Umbilical cord (tissue), 2 donors: ENCODE measurements around the gene DTWD2. TPM values are rescaled to one million over a fixed set of nuclear protein-coding genes. Genes with fewer than 3 reads are reported as not detected.
"Not testable (repeated sequence)": the region's sequence is repeated elsewhere in the genome, so short reads cannot be mapped to it uniquely, and the experiment has no call there.

Experiments used
- DNase-seq: peaks from one replicate; pipeline ENCODE4 v3.0.0-alpha.2; 2015; ENCODE audit warnings: low spot score
- total RNA-seq: library from RNA; depleted of rRNA; stranded (reverse); fragments of >200 nt; gene quantifications from one replicate; pipeline ENCODE4 v1.2.3, GENCODE V29; 2014; ENCODE audit warnings: low replicate concordance; ENCODE audit not compliant: insufficient read depth

The DTWD2 gene
- total RNA-seq, 1 donor from 2014 or later, result 28.4 TPM

DNA sequence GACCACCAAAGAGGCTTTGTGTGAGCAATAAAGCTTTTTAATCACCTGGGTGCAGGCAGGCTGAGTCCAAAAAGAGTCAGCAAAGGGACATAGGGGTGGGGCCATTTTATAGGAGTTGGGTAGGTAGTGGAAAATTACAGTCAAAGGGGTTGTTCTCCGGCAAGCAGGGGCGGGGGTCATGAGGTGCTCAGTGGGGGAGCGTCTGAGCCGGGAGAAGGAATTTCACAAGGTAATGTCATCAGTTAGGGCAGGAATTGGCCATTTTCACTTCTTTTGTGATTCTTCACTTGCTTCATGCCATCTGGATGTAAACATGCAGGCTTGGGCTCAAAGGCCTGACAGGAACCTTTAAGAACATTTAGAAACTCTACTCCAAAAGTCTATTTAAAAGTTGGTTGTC, 36.0 kb downstream of the DTWD2 start:
- not testable (repeated sequence) for DNase-seq

DNA sequence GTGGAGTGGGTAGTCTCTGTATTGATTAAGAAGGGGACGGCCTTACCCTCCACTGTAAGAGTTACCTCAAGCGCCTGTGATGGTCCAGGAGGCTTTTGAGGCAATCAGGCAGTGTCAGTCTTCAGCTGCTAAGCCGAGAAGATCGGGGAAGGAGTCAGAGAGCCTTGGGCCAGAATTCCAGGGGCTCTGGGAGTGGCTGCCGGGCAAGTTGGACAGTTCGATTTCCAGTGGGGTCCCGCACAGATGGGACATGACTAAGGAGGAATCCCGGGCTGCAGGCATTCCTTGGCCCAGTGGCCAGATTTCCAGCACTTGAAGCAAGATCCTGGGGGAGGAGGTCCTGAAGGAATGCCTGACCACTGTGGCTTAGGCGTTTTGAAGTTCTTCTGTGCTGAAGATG, 38.0 kb downstream of the DTWD2 start:
- DNase-seq, result not testable (repeated sequence)

DNA sequence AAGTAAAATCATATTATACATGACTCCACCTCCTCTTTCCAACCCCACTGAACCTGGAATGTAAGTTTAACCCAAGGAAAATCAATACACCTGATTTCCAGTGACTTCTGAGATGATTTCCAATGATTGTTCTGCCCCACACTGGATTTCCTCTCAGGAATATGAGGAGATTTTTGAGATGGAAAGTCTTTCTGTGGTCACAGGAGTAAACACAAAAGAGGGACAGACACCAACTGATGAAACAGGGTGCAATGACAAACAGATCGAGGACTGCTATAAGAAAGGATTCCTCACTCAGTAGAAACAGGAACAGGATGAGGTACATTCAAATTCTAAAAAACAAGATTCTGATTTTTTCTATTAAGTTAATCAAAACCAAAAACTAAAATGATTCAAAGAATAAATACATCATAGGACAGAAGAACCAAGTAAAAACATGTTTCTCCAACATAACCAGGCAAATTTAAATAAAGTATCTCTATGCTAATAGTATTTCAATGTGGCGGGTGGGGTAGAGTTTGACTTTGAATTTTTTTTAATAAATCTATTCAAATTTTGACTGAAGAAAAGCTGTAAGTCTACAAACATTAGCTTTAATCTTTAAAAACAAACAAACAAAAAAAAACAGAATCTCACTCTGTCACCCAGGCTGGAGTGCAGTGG, 42.1 kb downstream of the DTWD2 start:
- no peak for DNase-seq

DNA sequence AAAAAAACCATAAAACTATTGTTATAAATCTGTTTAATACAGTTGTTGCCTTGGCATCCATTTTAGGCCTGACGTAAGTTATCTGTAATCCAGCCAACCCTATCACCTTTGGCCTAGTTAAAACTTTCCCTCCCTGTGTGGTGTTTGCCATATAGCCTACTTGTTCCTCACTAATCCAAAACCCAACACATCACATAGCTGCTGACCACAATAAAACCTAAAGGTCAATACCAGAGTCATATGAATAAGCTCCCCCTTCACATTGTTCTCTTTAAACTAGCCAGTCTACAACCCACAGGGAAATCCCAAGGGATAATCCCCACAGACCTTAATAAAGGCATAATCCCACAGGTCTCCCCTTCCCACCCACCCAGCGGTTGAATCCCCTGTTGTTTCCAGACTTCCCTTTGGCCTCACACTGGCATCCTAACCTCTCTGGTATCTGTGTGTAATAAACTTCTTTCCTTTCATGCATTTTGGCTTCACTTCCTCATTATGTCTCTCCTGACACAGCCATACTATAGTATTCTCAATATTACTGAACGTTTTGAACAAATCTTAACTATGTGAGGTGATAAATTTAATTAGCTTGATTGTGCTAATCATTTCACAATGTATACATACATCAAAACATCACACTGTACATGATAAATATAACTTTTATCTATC, 50.8 kb downstream of the DTWD2 start:
- no peak for DNase-seq

DNA sequence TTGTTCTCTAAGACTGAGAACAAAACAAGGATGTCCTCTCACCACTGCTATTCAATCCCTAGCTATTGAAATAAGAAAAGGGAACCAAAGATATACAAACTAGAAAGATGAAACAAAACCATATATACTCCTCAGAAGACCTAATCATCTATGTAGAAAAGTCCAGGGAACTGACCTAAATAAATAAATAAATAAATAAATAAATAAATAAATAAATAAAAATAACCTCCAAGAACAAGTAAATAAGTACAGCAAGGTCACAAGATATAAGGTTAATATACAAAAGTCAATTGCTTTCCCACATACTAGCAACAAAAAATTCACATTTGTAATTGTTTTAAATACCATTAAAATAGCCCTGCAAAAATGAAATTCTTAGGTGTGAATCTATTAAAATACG, 54.6 kb downstream of the DTWD2 start:
- no peak for DNase-seq

DNA sequence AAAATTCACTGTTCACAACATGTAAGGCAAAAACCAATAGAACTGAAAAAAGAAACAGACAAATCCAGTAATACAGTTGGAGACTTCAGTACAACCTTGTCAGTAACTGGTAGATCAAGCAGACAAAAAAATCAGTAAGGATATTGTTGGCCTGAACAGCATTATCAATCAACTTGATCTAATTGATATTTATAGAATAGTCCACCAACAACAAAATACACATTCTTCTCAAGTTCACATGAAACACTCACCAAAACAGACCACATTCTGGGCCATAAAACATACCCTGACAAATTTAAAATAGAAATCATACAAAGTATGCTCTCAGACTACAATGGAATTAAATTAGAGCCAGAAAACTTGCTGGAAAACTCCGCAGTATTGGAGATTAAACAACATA, 56.8 kb downstream of the DTWD2 start:
- no peak for DNase-seq

DNA sequence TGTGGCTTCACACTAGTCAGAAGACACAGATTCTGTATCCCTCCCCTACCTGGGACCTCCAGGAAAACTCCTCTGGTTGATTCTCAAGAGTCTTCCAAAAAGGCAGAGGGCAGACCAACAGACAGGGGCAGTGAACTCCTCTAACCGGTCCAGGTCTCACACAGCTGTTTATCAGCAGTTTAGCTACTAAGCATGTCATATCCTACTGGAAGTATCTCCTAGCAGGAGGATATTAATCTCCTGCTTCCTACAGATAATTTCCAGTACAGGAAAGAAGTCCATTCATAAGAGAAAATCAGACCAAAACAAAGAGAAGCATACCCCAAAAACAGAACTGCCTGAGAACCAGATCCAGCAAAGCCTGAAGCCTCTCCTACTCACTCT, 64.3 kb downstream of the DTWD2 start:
- DNase-seq, result no peak

DNA sequence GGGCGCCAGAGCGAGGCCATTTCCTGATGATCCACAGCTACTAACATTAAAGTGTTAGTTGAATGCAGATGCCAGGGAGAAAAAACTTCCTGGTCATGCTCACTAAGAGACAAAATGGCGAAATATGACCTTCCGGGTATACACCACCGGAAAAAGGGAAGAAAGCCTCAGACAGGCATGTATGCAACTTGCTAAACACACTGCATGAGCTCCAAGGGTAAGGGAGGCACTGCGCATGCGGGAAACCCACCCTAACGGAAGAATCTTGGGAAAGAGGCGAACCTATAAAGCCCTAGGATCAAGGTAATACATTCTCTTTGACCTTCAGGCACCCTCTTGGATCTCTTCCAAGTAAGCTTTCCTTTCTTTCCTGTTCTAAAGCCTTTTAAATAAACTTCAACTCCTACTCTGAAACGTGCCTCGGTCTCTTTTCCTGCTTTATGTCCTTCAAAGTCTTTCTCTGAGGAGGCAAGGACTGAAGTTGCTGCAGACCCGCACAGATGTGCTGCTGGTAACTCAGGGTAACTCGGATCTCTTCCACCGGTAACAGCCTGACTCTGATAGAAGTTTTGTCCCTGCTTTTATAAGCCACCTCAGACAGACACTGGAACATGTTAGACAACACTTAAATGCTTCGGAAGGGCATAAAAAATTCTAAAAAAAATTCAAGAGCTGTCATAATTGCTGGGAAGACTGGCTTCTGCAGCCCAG, 64.9 kb downstream of the DTWD2 start:
- peak; percentile 17 for DNase-seq

DNA sequence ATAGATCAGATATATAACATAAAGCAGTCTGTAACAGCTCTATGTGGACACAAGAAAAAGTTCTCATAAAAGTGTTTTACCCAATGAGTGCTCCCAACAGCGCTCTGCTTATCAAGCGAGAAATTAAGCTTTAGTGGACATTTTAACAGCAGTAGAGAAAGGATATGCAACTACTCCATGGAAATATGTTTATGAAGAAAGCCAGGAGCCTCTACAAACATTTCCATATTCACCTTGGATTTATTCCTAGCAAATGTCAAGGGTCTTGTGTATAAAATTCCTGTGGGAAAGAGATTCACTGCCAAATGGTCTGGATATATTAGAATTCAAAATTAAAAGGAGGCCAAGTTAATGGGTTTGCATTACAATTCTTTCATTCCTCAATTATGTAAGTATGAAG, 66.5 kb downstream of the DTWD2 start:
- peak; percentile 85 for DNase-seq

DNA sequence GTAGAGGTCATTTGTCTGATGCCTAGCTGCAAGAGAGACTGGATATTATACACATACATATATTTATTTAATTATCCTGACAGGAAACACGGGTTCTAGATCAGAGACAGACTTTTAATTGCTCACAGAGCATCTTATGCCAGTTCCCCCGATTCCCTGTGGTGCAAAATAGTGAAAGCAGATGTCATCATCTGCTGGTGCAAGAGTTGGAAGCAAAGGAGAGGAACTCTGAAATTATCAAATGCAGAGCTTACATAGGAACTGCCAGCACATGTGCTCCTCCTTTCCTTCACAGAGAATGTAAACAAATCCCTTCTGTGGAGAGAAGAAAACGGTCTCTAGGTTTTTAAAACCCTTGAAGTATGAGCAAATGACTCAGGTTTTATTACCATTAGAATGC, 69.3 kb downstream of the DTWD2 start:
- peak; percentile 35 for DNase-seq

DNA sequence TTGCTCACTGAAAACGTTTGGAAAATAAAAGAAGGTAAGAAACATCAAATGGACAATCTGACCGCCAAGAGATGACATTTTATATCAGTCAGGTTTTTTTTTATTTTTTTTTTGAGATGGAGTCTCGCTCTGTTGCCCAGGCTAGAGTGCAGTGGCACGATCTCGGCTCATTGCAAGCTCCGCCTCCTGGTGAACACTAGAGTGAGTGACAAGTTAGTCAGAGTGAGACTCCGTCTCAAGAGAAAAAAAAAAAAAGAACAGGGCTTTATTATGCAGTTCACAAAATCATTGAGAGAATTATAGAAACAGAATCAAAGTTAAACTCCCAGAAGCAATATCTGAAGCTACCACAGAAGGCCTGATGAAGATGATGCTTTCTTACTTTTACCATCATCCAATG, 70.1 kb downstream of the DTWD2 start:
- DNase-seq, result no peak

DNA sequence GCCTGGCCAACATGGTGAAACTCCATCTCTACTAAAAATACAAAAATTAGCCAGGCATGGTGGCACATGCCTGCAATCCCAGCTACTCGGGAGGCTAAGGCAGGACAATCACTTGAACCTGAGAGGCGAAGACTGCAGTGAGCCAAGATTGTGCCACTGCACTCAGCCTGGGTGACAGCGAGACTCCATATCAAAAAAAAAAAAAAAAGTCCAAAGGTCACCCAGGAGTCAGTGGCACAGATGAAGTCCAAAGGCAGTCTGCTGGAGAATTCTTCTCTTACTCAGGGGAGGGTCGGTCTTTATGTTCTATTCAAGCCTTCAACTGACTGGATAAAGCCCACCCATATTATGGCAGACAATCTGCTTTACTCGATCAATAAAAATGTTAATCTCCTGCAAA, 80.8 kb downstream of the DTWD2 start:
- DNase-seq, result not testable (repeated sequence)

DNA sequence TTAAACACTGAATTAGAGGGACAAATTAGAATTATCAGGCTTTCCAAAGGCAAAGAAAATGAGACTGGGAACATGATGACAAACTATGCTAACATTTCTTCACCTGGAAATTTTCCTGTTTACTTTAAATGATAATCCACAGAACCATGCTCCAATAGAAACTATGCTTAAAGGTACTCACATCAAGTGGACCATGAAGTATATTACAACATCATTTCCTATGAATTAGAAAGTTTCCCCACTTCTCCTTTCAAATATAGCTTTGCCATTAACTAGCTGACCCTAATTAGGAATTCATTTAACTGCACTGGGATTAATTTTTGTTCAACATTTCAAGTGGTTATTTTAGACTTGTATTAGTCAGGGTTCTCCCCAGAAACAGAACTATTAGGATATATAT, 81.4 kb downstream of the DTWD2 start:
- DNase-seq, result no peak

DNA sequence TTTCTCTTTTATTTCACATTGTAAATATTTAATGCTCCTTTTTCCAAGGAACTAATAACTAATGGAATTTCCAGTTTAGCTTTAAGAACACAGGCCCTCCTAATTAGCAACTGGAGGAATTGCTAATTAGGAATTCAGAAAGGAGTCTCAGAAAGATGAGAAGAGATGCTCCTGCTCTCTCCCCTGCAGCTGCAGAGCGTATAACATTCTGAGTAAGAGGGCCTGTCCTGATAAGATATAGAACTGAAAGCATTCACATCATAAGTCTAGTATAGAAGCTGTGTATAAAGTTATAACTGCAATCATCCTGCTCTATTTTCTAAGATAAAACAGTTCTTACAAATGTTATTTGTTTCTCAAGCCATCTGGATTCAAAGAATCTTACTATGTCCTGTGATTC, 83.2 kb downstream of the DTWD2 start:
- peak; percentile 39 for DNase-seq

DNA sequence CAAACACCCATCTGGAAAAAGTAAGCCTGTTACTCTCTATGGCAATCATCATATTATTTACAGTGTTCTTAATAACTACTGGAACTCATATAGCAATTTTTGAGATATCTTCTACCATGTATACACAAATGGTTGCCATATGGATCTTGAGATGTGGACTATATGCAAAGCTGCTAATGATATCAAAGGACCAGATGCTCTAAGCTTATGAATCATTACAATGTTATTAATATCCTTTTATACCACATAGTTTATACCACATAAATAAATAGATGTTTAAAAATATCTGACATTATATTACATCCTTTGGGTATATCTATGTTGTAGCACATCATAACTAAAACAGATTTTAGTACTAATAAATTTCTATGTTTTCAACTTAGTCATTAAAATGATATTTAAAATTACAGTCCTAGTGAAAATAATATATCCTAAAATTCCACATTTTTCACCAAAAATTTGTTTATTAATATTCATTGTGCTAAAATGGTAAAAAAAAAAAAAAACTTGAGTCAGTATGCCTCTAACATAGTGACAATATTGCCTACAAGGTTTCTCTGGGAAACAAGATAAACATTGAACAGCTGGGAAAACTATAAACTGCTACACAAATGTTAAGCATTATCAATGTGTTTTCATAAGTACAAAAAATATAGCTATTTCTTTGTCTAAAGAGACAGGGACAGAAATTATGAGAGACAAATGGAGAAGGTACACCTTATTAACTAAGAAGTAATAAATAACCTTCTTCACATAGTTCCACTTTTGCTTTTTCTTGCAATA, 85.5 kb downstream of the DTWD2 start:
- no peak for DNase-seq

DNA sequence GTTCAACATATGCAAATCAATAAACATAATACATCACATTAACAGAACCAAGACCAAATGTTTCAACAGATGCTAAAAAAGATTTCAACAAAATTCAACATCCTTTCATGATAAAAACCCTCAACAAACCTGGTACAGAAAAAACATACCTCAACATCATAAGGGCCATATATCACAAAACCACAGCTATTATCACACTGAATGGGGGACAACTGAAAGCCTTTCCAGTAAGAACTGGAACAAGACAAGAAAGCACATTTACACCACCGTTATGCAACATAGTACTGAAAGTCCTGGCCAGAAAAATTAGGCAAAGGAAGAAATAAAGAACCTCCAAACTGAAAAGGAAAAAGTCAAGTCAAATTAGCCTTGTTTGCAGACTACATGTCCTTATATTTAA, 93.6 kb downstream of the DTWD2 start:
- no peak for DNase-seq

DNA sequence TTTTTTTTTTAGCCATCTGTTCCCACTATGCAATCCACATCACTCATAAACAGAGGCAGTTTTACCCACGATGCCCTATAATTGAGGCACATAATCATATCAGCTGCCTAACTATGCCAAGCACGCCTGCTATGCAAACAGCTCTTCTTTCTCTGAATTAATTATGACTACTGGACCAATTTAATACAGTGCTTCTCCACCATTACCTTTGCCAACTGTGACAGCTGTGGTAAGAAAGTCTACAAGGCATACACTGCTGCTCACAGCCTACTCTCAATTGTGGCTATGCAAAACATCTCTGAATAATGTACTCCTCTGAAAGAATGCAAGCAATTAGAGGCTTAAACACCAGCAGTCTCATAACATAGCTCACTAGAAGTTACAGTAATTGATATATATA, 97.1 kb downstream of the DTWD2 start:
- DNase-seq, result no peak

DNA sequence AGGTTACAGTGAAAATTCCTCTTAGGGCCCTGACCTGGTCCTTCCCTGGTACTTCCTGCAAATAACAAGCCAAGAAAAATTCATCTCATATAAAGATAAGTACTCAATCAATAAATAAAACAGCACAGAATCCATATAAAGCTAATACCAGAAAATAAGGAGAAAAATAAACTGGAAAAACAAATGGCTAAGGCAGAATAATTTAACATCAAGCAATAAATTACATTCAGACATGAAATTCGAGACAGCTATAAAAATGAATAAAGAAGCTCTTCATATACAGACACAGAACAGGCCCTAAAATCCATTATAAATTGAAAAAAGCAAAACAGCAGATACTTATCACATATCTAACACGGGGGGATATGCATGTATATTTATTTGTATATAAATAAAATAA, 99.2 kb downstream of the DTWD2 start:
- no peak for DNase-seq

DNA sequence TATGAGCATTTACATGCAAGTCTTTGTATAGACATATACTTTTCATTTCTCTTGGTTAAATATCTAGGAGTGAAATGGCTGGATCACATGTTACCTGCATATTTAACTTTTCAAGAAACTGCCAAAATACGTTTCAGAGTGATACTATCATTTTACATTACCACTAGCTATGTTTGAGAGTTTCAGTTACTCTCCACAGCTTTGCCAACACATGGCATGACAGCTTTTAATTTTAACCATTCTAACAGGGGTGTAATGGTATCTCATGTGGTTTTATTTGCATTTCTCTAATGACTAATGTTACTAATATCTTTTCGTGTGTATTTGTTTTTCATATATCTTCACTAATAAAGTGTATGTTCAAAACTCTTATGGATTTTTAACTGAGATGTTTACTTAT, 99.8 kb downstream of the DTWD2 start:
- DNase-seq, result no peak

DNA sequence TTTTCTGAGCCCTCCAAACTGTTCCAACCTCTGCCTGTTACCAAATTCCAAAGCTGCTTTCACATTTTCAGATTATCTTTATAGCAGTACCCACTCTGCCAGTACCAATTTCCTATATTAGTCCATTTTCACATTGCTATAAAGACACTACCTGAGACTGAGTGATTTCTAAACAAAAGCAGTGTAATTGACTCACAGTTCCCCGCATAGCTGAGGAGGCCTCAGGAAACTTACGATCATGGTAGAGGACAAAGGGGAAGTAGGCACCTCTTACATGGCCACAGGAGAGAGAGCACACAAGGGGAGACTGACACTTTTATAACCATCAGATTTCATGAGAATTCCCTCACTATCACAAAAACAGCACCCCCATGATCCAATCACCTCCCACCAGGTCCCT, 105.0 kb downstream of the DTWD2 start:
- DNase-seq, result no peak

DNA sequence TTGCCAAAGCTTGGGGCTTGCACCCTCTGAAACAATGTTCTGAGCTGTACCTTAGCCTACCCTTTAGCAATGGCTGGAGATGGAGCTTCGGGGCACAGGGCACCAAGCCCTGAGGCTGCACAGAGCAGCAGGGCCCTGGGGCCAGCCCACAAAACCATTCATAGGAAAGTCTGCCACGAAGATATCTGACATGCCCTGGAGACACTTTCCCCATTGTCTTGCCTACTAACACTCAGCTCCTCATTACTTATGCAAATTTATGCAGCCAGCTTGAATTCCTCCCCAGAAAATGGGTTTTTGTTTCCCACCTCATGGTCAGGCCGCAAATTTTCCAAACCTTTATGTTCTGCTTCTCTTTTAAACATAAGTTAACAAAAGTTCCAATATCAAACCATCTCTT, 105.7 kb downstream of the DTWD2 start:
- no peak for DNase-seq

DNA sequence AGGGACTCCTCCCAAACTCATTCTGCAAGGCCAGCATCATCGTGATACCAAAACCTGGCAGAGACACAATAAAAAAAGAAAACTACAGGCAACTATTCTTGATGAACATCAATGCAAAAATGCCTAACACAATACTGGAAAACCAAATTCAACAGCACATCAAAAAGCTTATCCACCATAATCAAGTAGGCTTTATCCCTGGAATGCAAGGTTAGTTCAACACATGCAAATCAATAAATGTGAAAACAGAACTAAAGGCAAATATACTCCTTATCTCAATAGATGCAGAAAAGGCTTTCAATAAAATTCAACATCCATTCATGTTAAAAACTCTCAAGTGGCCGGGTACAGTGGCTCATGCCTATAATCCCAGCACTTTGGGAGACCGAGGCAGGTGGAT, 111.5 kb downstream of the DTWD2 start:
- not testable (repeated sequence) for DNase-seq
